Neural progenitor cell (in vitro differentiated cells): ENCODE data around the gene PPT2. TPM values are rescaled to one million over a fixed set of nuclear protein-coding genes. Genes with fewer than 3 reads are reported as not detected.

ENCODE experiments used
- DNase-seq: peaks from one replicate; pipeline ENCODE4 v3.0.0-alpha.2; 2016; ENCODE audit warnings: low spot score
- H2AFZ ChIP-seq: fragments of 200-600 bp; sonication (generic); replicated peaks from 2 replicates; pipeline ENCODE4 v1.6.1; 2016; ENCODE audit warnings: antibody characterized with exemption
- H3F3A ChIP-seq: fragments of 200-600 bp; sonication (generic); 2 replicates; pipeline ENCODE4 v1.6.1; 2016; ENCODE audit warnings: antibody characterized with exemption, low read depth
- H3K27ac ChIP-seq: fragments of 200-600 bp; sonication (generic); 2 replicates; pipeline ENCODE4 v1.5.1; 2016; ENCODE audit warnings: mild to moderate bottlenecking
- H3K27me3 ChIP-seq: fragments of 200-600 bp; sonication (generic); 2 replicates; pipeline ENCODE4 v1.6.1; 2016; ENCODE audit warnings: mild to moderate bottlenecking, moderate library complexity
- H3K36me3 ChIP-seq: fragments of 200-600 bp; sonication (generic); 2 replicates; pipeline ENCODE4 v1.5.1; 2016
- H3K4me1 ChIP-seq: fragments of 200-600 bp; sonication (generic); 2 replicates; pipeline ENCODE4 v1.6.1; 2016; ENCODE audit warnings: mixed run types
- H3K4me2 ChIP-seq: fragments of 200-600 bp; sonication (generic); 2 replicates; pipeline ENCODE4 v1.6.1; 2016
- H3K4me3 ChIP-seq: fragments of 200-600 bp; sonication (generic); 2 replicates; pipeline ENCODE4 v1.5.1; 2016
- H3K79me2 ChIP-seq: fragments of 200-600 bp; sonication (generic); 2 replicates; pipeline ENCODE4 v1.6.1; 2016; ENCODE audit warnings: low read depth
- H3K9ac ChIP-seq: fragments of 200-600 bp; sonication (generic); 2 replicates; pipeline ENCODE4 v1.6.1; 2016
- H3K9me3 ChIP-seq: fragments of 200-600 bp; sonication (generic); 2 replicates; pipeline ENCODE4 v1.5.1; 2016; ENCODE audit warnings: low read depth
- H4K20me1 ChIP-seq: fragments of 200-600 bp; sonication (generic); 2 replicates; pipeline ENCODE4 v1.6.1; 2016; ENCODE audit warnings: low read depth
- H3K27ac Mint-ChIP-seq: 3 replicates; pipeline ENCODE4 v1.8.0; 2021; ENCODE audit warnings: mixed read lengths
- H3K27me3 Mint-ChIP-seq: 2 replicates; pipeline ENCODE4 v1.8.0; 2022; ENCODE audit warnings: low read depth, mild to moderate bottlenecking, inconsistent platforms, moderate library complexity, mixed read lengths; ENCODE audit not compliant: insufficient read depth
- H3K36me3 Mint-ChIP-seq: 3 replicates; pipeline ENCODE4 v1.8.0; 2021; ENCODE audit warnings: mixed read lengths
- H3K4me1 Mint-ChIP-seq: 3 replicates; pipeline ENCODE4 v1.8.0; 2021; ENCODE audit warnings: mixed read lengths
- H3K4me3 Mint-ChIP-seq: 3 replicates; pipeline ENCODE4 v1.8.0; 2021; ENCODE audit warnings: mild to moderate bottlenecking, moderate library complexity, mixed read lengths
- H3K9me3 Mint-ChIP-seq: 3 replicates; pipeline ENCODE4 v1.8.0; 2020; ENCODE audit warnings: mixed read lengths
- EZH2 ChIP-seq: fragments of 200-600 bp; sonication (generic); IDR thresholded peaks from 2 replicates; pipeline ENCODE4 v1.6.1; 2017; ENCODE audit warnings: antibody characterized with exemption, mild to moderate bottlenecking, moderate library complexity
- EZH2phosphoT487 ChIP-seq: fragments of 200-600 bp; sonication (generic); IDR thresholded peaks from 2 replicates; pipeline ENCODE4 v1.6.1; 2017; ENCODE audit warnings: antibody characterized with exemption
- total RNA-seq: library from RNA; depleted of rRNA; stranded (reverse); fragments of >200 nt; gene quantifications from 2 replicates; pipeline ENCODE4 v1.2.3, GENCODE V29; 2015; ENCODE audit warnings: low replicate concordance
- TF ChIP-seq, protein P1 (sequence below): fragments of 200-600 bp; sonication (generic); IDR thresholded peaks from 2 replicates; pipeline ENCODE4 v1.5.1; 2017; ENCODE audit warnings: antibody characterized with exemption, mild to moderate bottlenecking

Gene PPT2
- total RNA-seq, 1 donor from 2014 or later: 18.6 TPM

DNA sequence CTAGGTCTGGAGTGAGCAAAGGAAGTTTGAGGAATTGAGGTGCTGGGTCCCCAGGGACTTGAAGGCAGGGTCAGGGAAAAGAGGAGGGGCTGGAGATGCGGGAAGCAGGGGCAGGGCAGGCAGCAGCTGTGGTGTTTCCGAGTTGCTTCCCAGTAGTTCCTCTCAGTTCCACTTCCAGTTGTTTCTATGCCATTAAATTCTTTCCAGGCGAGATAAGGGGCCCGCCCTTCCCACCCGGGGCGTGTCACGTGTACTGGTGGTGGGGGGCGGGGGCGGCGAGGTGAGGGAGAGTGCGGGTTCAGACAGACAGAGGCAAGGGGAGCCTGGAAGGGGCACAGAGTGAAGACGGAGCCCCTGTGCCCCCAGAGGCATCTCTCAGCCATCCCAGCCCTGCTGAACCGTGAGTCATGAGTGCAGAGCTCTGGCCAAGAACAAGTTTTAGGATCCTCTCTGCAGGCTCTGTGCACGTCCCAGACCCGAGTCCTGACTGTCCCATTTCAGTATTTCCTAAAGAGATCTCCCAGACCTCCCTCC is 45.8 kb upstream of the PPT2 start:
- Histone ChIP-seq H2AFZ (no peak overlapping the region), H3F3A (no peaks in the 10 kb centered on the region), H3K4me2 (peak overlapping the region; percentile 34), H3K27me3 (peaks cover 21% of the 10 kb centered on the region), H3K36me3 (no peaks in the 10 kb centered on the region), H3K79me2 (no peaks in the 10 kb centered on the region), H3K9me3 (no peaks in the 10 kb centered on the region), H3K4me1 (peaks cover 15% of the 10 kb centered on the region), H4K20me1 (no peaks in the 10 kb centered on the region), H3K27ac (no peak overlapping the region), H3K9ac (no peak overlapping the region), H3K4me3 (no peak overlapping the region)
- TF ChIP-seq, protein P1, sequence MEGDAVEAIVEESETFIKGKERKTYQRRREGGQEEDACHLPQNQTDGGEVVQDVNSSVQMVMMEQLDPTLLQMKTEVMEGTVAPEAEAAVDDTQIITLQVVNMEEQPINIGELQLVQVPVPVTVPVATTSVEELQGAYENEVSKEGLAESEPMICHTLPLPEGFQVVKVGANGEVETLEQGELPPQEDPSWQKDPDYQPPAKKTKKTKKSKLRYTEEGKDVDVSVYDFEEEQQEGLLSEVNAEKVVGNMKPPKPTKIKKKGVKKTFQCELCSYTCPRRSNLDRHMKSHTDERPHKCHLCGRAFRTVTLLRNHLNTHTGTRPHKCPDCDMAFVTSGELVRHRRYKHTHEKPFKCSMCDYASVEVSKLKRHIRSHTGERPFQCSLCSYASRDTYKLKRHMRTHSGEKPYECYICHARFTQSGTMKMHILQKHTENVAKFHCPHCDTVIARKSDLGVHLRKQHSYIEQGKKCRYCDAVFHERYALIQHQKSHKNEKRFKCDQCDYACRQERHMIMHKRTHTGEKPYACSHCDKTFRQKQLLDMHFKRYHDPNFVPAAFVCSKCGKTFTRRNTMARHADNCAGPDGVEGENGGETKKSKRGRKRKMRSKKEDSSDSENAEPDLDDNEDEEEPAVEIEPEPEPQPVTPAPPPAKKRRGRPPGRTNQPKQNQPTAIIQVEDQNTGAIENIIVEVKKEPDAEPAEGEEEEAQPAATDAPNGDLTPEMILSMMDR: no peak
- TF ChIP-seq EZH2phosphoT487: no peak
- no peak for TF ChIP-seq EZH2
- Mint-ChIP-seq H3K27ac (no peak overlapping the region), H3K4me1 (peaks cover 18% of the 10 kb centered on the region), H3K4me3 (peak overlapping the region; percentile 11), H3K36me3 (peaks cover 3% of the 10 kb centered on the region), H3K27me3 (peaks cover 4% of the 10 kb centered on the region), H3K9me3 (no peaks in the 10 kb centered on the region)
- DNase-seq: peak; percentile 21

DNA sequence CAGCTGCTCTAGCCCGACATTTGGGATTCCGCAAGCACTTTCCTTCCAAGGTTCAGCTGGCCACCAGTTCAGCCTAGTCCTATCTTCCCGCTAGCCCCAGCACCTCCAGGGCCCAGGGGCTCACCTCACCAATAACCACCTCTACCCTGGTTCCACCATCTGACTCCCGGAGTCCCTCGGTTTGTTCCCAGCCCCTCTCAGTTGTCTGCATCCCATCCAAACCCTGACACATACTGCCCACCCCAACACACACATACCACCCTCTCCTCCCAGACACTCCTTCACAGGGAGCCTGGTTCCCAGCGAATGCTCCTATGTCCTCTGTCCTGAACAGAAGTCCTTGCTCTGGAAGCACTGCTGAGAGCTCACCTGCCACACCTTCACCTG is 45.2 kb upstream of the PPT2 start:
- H2AFZ ChIP-seq: no peak overlapping the region
- Mint-ChIP-seq H3K9me3 (no peaks in the 10 kb centered on the region), H3K4me3 (peak overlapping the region; percentile 11), H3K4me1 (peaks cover 22% of the 10 kb centered on the region), H3K27me3 (peaks cover 4% of the 10 kb centered on the region), H3K36me3 (peaks cover 3% of the 10 kb centered on the region), H3K27ac (peak overlapping the region; percentile 29)
- H3K4me2 ChIP-seq: peak overlapping the region; percentile 34
- no peak for TF ChIP-seq EZH2phosphoT487
- TF ChIP-seq, protein P1: no peak
- no peak for TF ChIP-seq EZH2
- H3K27me3 ChIP-seq: peaks cover 21% of the 10 kb centered on the region
- no peak overlapping the region for H3K27ac ChIP-seq
- no peaks in the 10 kb centered on the region for H4K20me1 ChIP-seq
- H3K9ac ChIP-seq: no peak overlapping the region
- peaks cover 15% of the 10 kb centered on the region for H3K4me1 ChIP-seq
- H3F3A ChIP-seq: no peaks in the 10 kb centered on the region
- H3K4me3 ChIP-seq: no peak overlapping the region
- DNase-seq: no peak
- no peaks in the 10 kb centered on the region for H3K9me3 ChIP-seq
- H3K79me2 ChIP-seq: no peaks in the 10 kb centered on the region
- no peaks in the 10 kb centered on the region for H3K36me3 ChIP-seq

DNA sequence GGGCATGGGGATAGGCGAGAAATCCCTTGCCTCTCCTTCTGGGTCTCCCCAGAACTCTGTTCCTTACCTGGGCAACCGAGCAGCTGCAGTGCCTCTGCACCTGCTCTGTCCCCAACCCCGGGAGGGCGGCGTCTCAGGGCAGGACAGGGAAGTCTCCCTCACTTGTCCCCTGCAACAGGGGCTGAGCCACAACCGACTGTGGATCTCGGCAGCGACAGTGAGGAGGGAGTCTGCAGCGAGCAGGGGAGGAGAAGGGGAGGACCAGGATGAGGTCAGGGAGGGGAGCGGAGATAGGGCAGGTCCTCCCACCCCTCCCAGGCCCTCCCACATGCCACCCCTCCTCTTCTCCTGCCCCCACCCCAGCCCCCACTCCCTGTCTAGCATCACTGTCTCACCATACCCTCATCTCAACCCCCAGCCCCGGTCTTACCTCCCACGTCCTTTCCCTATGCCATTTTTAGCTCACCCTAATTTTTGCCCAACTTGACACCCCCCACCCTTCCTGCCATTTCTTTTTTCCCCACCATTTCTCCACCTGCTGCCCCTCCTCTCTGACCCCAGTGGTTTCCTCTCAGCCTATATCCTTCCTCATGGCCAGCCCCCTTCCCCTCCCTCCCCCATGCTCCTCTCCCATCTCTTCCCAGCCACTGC is 44.7 kb upstream of the PPT2 start, which contains the start of gene TNXB:
Gene TNXB (minus strand): TSS at position 225 of the 651 bp plus-strand sequence. CDS start 11,140 bp downstream, outside the sequence.
- no peaks in the 10 kb centered on the region for H3K9me3 ChIP-seq
- no peak within 1 kb of the TSS for H3K27ac ChIP-seq
- H2AFZ ChIP-seq: no peak within 1 kb of the TSS
- no peak for DNase-seq
- H3K4me3 Mint-ChIP-seq: peak within 1 kb of the TSS; percentile 11
- peaks cover 22% of the 10 kb centered on the region for H3K4me1 Mint-ChIP-seq
- peaks cover 3% of the 10 kb centered on the region for H3K36me3 Mint-ChIP-seq
- H3K4me2 ChIP-seq: peak within 1 kb of the TSS; percentile 34
- H3K27me3 ChIP-seq: peaks cover 16% of the 10 kb centered on the region
- no peak within 1 kb of the TSS for H3K4me3 ChIP-seq
- H3K9ac ChIP-seq: no peak within 1 kb of the TSS
- peaks cover 15% of the 10 kb centered on the region for H3K4me1 ChIP-seq
- H3K36me3 ChIP-seq: no peaks in the 10 kb centered on the region
- peaks cover 4% of the 10 kb centered on the region for H3K27me3 Mint-ChIP-seq
- no peaks in the 10 kb centered on the region for H4K20me1 ChIP-seq
- TF ChIP-seq EZH2phosphoT487: no peak
- no peak for TF ChIP-seq EZH2
- TF ChIP-seq, protein P1: no peak
- no peaks in the 10 kb centered on the region for H3K9me3 Mint-ChIP-seq
- H3K27ac Mint-ChIP-seq: peak within 1 kb of the TSS; percentile 29
- no peaks in the 10 kb centered on the region for H3K79me2 ChIP-seq
- no peaks in the 10 kb centered on the region for H3F3A ChIP-seq
